Hepatocyte (in vitro differentiated cells): ENCODE results near the gene ZBTB5. TPM values are rescaled to one million over a fixed set of nuclear protein-coding genes. Genes with fewer than 3 reads are reported as not detected.

Experiments used
- DNase-seq: peaks from one replicate; pipeline ENCODE4 v3.0.0-alpha.2; 2016; ENCODE audit warnings: low spot score
- H2AFZ ChIP-seq: fragments of 200-600 bp; sonication (generic); 2 replicates; pipeline ENCODE4 v1.6.0; 2016; ENCODE audit warnings: antibody characterized with exemption, mild to moderate bottlenecking
- H3K27ac ChIP-seq: fragments of 200-600 bp; sonication (generic); 2 replicates; pipeline ENCODE4 v1.5.1; 2016; ENCODE audit warnings: mild to moderate bottlenecking
- H3K27me3 ChIP-seq: fragments of 200-600 bp; sonication (generic); 2 replicates; pipeline ENCODE4 v1.6.1; 2016
- H3K36me3 ChIP-seq: fragments of 200-600 bp; sonication (generic); replicated peaks from 2 replicates; pipeline ENCODE4 v1.5.1; 2016; ENCODE audit warnings: low read depth; ENCODE audit not compliant: insufficient read depth
- H3K4me1 ChIP-seq: fragments of 200-600 bp; sonication (generic); 2 replicates; pipeline ENCODE4 v1.5.1; 2016; ENCODE audit warnings: mild to moderate bottlenecking, moderate library complexity; ENCODE audit not compliant: insufficient read depth
- H3K4me2 ChIP-seq: fragments of 200-600 bp; sonication (generic); 2 replicates; pipeline ENCODE4 v1.6.0; 2016
- H3K4me3 ChIP-seq: fragments of 200-600 bp; sonication (generic); 2 replicates; pipeline ENCODE4 v1.5.1; 2016; ENCODE audit warnings: mild to moderate bottlenecking
- H3K79me2 ChIP-seq: fragments of 200-600 bp; sonication (generic); 2 replicates; pipeline ENCODE4 v1.6.0; 2017; ENCODE audit warnings: mild to moderate bottlenecking
- H3K9me2 ChIP-seq: fragments of 200-600 bp; sonication (generic); replicated peaks from 2 replicates; pipeline ENCODE4 v1.6.0; 2017; ENCODE audit warnings: mild to moderate bottlenecking; ENCODE audit not compliant: insufficient read depth
- H3K9me3 ChIP-seq: fragments of 200-600 bp; sonication (generic); 2 replicates; pipeline ENCODE4 v1.5.1; 2016; ENCODE audit warnings: low read depth, mild to moderate bottlenecking
- H4K20me1 ChIP-seq: fragments of 200-600 bp; sonication (generic); 2 replicates; pipeline ENCODE4 v1.6.0; 2016; ENCODE audit warnings: mild to moderate bottlenecking; ENCODE audit not compliant: insufficient read depth, poor library complexity, severe bottlenecking
- EZH2 ChIP-seq: fragments of 200-600 bp; sonication (generic); IDR thresholded peaks from 2 replicates; pipeline ENCODE4 v1.6.1; 2016; ENCODE audit warnings: antibody characterized with exemption, mild to moderate bottlenecking, borderline replicate concordance
- EZH2phosphoT487 ChIP-seq: fragments of 200-600 bp; sonication (generic); IDR thresholded peaks from one replicate; pipeline ENCODE4 v1.6.1; 2018; ENCODE audit warnings: antibody characterized with exemption, mild to moderate bottlenecking, low read depth, moderate library complexity; ENCODE audit not compliant: unreplicated experiment, severe bottlenecking
- WGBS: methylation state at CpG from one replicate; pipeline ENCODE4 v1.1.6; 2016; ENCODE audit warnings: low lambda C conversion rate; ENCODE audit errors: missing lambda C conversion rate; 5-methylcytosine and 5-hydroxymethylcytosine counted together
- polyA plus RNA-seq: library from polyadenylated mRNA; unstranded; fragments of >200 nt; fragmentation: Nextera tagmentation; extraction: Ambion mirVana; gene quantifications from 2 replicates; pipeline ENCODE4 v1.2.1, GENCODE V29; 2016
- total RNA-seq: library from RNA; depleted of rRNA; stranded (reverse); fragments of >200 nt; gene quantifications from 2 replicates; pipeline ENCODE4 v1.2.3, GENCODE V29; 2014
- TF ChIP-seq, protein P1 (sequence below): fragments of 200-600 bp; sonication (generic); IDR thresholded peaks from 2 replicates; pipeline ENCODE4 v1.5.1; 2016; ENCODE audit warnings: antibody characterized with exemption, mild to moderate bottlenecking; ENCODE audit not compliant: poor library complexity

The ZBTB5 gene
- total and polyA plus RNA-seq, 2 experiments from 2014 or later: 3.8 to 21.8 TPM

DNA sequence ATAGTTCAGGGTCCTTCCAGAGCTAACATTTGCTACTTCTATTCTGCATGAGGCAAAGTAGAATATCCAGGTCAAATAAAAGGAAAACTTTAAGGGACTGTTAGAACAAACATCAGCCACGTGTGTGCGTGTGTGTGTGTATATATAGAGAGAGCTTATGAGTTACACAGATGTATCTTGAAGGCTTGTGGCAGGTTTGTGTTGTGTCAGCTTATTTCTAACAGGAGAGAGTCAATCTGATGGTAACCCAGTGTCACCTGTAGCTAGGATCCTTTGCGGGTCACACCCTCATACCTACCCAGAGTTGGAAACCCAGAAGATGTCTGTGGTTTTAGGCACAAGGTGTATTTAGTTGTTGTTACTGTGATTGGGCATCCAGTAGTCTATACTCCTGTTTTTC lies 33.2 kb upstream of the ZBTB5 start:
- Histone ChIP-seq H3K79me2 (no peaks in the 10 kb centered on the region), H3K9me2 (no peaks in the 10 kb centered on the region), H2AFZ (no peak overlapping the region), H3K27ac (no peak overlapping the region), H3K4me1 (no peaks in the 10 kb centered on the region), H3K36me3 (no peaks in the 10 kb centered on the region), H3K4me3 (no peak overlapping the region), H4K20me1 (no peaks in the 10 kb centered on the region), H3K9me3 (no peaks in the 10 kb centered on the region), H3K27me3 (no peaks in the 10 kb centered on the region), H3K4me2 (no peak overlapping the region)
- TF ChIP-seq, protein P1, sequence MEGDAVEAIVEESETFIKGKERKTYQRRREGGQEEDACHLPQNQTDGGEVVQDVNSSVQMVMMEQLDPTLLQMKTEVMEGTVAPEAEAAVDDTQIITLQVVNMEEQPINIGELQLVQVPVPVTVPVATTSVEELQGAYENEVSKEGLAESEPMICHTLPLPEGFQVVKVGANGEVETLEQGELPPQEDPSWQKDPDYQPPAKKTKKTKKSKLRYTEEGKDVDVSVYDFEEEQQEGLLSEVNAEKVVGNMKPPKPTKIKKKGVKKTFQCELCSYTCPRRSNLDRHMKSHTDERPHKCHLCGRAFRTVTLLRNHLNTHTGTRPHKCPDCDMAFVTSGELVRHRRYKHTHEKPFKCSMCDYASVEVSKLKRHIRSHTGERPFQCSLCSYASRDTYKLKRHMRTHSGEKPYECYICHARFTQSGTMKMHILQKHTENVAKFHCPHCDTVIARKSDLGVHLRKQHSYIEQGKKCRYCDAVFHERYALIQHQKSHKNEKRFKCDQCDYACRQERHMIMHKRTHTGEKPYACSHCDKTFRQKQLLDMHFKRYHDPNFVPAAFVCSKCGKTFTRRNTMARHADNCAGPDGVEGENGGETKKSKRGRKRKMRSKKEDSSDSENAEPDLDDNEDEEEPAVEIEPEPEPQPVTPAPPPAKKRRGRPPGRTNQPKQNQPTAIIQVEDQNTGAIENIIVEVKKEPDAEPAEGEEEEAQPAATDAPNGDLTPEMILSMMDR: no peak
- WGBS: 63% methylated on average over 3 of the region's 3 CpGs
- no peak for DNase-seq

DNA sequence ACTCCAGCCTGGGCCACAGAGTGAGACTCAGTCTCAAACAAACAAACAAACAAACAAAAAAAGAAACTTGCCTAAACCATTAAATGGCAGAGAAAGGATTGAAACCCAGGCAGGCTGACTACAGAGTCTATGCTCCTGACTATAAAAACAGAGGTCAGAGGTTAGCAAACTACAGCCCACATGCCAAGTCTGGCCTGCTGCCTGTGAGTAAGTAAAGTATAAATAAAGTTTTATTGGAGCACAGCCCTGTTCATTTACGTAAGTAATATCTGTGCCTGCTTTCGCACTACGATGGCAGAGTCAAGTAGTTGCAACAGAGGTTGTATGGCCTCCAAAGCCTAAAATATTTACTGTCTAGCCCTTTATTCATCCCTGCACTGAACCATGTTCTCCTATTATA lies 32.1 kb upstream of the ZBTB5 start:
- no peaks in the 10 kb centered on the region for H3K36me3 ChIP-seq

DNA sequence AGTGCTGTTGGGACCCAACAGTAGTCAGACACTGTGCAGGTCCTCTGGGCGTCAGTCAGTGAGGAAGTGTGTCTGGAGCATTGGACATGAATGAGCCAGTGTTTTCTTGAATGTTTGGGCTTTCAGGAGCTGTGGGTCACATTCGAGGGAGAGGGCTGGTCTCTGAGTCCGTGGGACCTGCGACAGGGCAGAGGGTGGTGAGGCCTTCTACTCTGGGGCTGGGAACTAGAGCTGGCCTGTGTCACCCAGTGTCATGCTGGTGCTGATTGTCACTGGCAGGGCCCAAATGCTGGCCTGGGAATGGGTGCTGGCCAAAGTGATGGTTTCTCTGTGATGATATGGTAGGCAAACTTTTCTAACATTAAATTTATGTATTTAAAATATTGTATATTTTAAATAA lies 30.8 kb upstream of the ZBTB5 start:
- DNase-seq: no peak
- Histone ChIP-seq H2AFZ (no peak overlapping the region), H3K4me3 (no peak overlapping the region), H3K27me3 (no peaks in the 10 kb centered on the region), H3K4me1 (no peaks in the 10 kb centered on the region), H4K20me1 (no peaks in the 10 kb centered on the region), H3K27ac (no peak overlapping the region), H3K9me3 (no peaks in the 10 kb centered on the region), H3K79me2 (no peaks in the 10 kb centered on the region), H3K4me2 (no peak overlapping the region), H3K36me3 (no peaks in the 10 kb centered on the region), H3K9me2 (no peaks in the 10 kb centered on the region)
- TF ChIP-seq EZH2: no peak
- no peak for TF ChIP-seq EZH2phosphoT487
- TF ChIP-seq, protein P1: no peak
- WGBS: 71% methylated on average over 4 of the region's 4 CpGs

More for the DNA sequence above, 32.1 kb upstream of the ZBTB5 start:
- WGBS: 90% methylated on average over 3 of the region's 3 CpGs
- Histone ChIP-seq H3K9me3 (no peaks in the 10 kb centered on the region), H2AFZ (no peak overlapping the region), H3K79me2 (no peaks in the 10 kb centered on the region), H3K9me2 (no peaks in the 10 kb centered on the region), H4K20me1 (no peaks in the 10 kb centered on the region), H3K27ac (no peak overlapping the region), H3K4me1 (no peaks in the 10 kb centered on the region), H3K4me2 (no peak overlapping the region), H3K27me3 (no peaks in the 10 kb centered on the region), H3K4me3 (no peak overlapping the region)
- DNase-seq: no peak
- TF ChIP-seq EZH2phosphoT487: no peak
- no peak for TF ChIP-seq EZH2
- TF ChIP-seq, protein P1: no peak

DNA sequence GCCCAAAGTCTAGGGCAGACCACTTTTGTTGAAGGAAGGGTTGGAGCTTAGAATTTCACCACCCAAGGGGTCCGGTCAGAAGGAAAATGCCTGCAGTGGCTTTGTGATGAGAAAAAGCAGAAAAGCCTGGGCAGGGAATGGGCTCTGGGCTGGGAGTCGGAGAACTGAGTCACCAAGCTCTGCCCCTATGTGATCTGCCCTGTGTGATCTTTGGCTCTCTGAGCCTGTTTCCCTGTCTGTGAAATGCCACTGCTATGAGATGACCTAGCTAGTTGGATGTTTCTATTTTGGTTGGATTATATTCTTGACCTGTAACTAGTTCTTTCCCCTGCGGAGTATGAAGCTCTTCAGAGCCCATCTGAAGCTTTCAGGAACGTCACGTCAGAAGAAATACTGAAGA lies 30.3 kb upstream of the ZBTB5 start:
- Histone ChIP-seq H3K4me2 (no peak overlapping the region), H3K9me3 (no peaks in the 10 kb centered on the region), H3K36me3 (no peaks in the 10 kb centered on the region), H3K27me3 (no peaks in the 10 kb centered on the region), H2AFZ (no peak overlapping the region), H4K20me1 (no peaks in the 10 kb centered on the region), H3K9me2 (no peaks in the 10 kb centered on the region), H3K4me1 (no peaks in the 10 kb centered on the region), H3K79me2 (no peaks in the 10 kb centered on the region), H3K27ac (no peak overlapping the region), H3K4me3 (no peak overlapping the region)
- WGBS: 97% methylated on average over 5 of the region's 5 CpGs
- TF ChIP-seq EZH2 (no peak), EZH2phosphoT487 (no peak)
- TF ChIP-seq, protein P1: no peak
- no peak for DNase-seq
